NCI-H510A (cell line): Measurements from ENCODE around the gene MCL1.
"Not testable (repeated sequence)": the region's sequence is repeated elsewhere in the genome, so short reads cannot be mapped to it uniquely, and the experiment has no call there.

Experiments
- DNase-seq: peaks from one replicate; lab custom pipeline; 2025; lab: John Stamatoyannopoulos, UW

The MCL1 gene

GRCh38 chr1:150602372-150602771, 23.0 kb upstream of the MCL1 start:
- not testable (repeated sequence) for DNase-seq

- no peak for DNase-seq
These were observed 22.1 kb upstream of the MCL1 start for GRCh38 chr1:150601540-150601939.

- DNase-seq, result not testable (repeated sequence)
These were observed 18.9 kb upstream of the MCL1 start for GRCh38 chr1:150598346-150598745.

- DNase-seq, result no peak
These were observed 17.6 kb upstream of the MCL1 start for GRCh38 chr1:150596976-150597375.

GRCh38 chr1:150596095-150596892, 16.9 kb upstream of the MCL1 start:
- DNase-seq, result no peak

- no peak for DNase-seq
These were observed 3.0 kb upstream of the MCL1 start for GRCh38 chr1:150582371-150582770.

GRCh38 chr1:150581962-150582361, 2.6 kb upstream of the MCL1 start:
- not testable (repeated sequence) for DNase-seq

GRCh38 chr1:150581437-150581836, 2.0 kb upstream of the MCL1 start:
- DNase-seq, result not testable (repeated sequence)

- not testable (repeated sequence) for DNase-seq
These were observed 1.6 kb upstream of the MCL1 start for GRCh38 chr1:150580966-150581365.

- no peak for DNase-seq
These were observed 684 bp upstream of the MCL1 start for GRCh38 chr1:150579945-150580642.

- DNase-seq, result no peak
These were observed 919 bp downstream of the MCL1 start for GRCh38 chr1:150578272-150579109.

- no peak for DNase-seq
These were observed 1.7 kb downstream of the MCL1 start for GRCh38 chr1:150577557-150578271.

GRCh38 chr1:150576794-150577556, 2.4 kb downstream of the MCL1 start:
- DNase-seq, result no peak

- no peak for DNase-seq
These were observed 3.1 kb downstream of the MCL1 start for GRCh38 chr1:150576367-150576711.

- no peak for DNase-seq
These were observed 3.7 kb downstream of the MCL1 start for GRCh38 chr1:150575518-150576366.

- no peak for DNase-seq
These were observed 4.3 kb downstream of the MCL1 start for GRCh38 chr1:150575072-150575489.

- no peak for DNase-seq
These were observed 4.9 kb downstream of the MCL1 start for GRCh38 chr1:150574260-150575071.

- DNase-seq, result not testable (repeated sequence)
These were observed 5.8 kb downstream of the MCL1 start for GRCh38 chr1:150573648-150574071.

- no peak for DNase-seq
These were observed 6.3 kb downstream of the MCL1 start for GRCh38 chr1:150572918-150573647.
